NCI-H1436 (cell line): ENCODE measurements around the gene RHOV.

Experiments used
- DNase-seq: peaks from one replicate; lab custom pipeline; 2025; lab: John Stamatoyannopoulos, UW

RHOV gene, protein sequence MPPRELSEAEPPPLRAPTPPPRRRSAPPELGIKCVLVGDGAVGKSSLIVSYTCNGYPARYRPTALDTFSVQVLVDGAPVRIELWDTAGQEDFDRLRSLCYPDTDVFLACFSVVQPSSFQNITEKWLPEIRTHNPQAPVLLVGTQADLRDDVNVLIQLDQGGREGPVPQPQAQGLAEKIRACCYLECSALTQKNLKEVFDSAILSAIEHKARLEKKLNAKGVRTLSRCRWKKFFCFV

DNA sequence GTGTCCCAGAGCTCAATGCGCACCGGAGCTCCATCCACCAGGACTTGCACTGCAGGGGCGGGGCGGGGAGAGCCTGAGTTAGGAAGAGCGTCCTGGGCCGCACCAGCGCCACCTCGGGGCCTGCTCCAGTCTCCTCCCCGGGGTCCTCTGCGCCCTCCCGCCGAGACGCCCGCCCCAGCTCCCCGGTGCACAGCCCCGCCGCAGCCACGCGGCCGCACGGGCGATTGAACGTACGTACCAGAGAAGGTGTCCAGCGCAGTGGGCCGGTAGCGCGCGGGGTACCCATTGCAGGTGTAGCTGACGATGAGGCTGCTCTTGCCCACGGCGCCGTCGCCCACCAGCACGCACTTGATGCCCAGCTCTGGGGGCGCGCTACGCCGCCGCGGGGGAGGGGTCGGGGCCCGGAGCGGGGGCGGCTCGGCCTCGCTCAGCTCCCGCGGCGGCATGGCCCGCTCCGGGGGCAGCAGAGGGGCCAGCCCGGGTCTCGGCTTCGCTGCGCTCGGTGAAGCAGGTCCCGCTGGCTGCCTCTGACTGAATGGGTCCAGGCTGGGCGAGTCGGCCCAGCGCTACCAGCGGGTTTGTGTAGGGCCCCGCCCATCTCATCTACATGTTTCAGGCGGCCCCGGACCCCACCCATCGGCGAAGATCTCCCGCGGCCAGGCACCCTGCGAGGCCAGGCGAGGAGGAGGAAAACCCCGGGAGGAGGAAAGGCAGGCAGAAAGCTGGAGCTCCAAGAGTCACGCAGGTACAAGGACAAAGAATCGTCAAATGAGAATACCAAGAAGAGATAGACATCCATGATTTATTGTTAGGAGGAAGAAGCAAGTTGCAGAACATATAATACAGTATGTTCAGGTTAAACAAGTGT lies at the start of gene RHOV:
RHOV (minus strand) TSS at position 541 of the 868 bp plus-strand sequence; CDS start at position 446, 95 bp downstream.
- DNase-seq: peak; percentile 72

DNA sequence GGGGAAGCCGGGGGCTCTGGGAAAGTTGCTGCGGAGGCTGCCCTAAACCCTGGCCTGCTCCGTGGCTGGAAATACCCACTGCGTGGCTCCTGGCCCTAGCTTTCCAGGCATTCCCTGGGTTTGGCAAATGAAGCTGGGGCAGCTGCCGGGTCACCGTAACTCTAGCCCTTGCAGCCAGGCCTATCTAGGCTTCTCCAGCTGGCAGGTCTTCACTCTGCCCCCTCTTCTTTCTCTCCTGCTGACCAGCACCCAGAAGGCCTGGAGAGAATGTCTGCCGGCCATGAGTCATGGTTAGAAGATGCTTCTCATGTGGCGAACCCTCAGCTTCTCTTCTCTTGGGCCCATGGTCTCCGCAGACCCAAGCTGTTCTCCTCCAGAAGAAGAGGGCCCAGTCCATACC lies 49.5 kb upstream of the RHOV start:
- DNase-seq: no peak

GRCh38 chr15:40922608-40923005 lies 48.6 kb upstream of the RHOV start:
- DNase-seq: no peak

DNA sequence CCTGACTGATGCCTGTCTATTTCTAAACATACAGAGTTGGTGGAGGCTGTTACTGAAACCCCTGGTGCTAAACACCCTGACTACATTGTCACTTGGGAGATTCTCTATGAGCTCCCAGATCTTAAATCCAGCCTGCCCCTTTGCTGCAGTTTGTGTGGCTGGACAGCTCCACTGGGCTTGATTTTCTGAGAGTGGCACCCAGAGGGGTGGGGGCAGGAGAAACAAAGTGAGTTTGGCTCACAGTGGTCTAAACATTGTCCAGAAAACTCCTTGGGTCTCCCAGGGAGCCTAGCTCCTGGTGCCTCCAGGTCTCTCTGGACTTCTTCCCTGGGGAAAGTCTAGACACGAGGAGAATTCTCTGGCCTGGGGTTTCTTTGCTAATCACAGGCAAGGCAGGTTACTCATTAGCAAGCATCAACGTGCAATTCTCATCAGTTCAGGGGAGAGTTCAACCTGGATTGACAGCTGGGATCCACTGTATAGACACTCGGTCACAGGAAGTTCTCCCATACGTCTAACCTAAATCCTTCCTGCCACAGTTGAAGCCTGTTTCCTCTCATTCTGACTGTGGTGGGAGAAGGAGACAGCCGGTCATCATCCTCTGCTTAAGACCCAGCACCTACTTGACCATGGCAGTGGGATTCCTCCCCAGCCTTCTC lies 48.0 kb upstream of the RHOV start:
- DNase-seq: no peak

DNA sequence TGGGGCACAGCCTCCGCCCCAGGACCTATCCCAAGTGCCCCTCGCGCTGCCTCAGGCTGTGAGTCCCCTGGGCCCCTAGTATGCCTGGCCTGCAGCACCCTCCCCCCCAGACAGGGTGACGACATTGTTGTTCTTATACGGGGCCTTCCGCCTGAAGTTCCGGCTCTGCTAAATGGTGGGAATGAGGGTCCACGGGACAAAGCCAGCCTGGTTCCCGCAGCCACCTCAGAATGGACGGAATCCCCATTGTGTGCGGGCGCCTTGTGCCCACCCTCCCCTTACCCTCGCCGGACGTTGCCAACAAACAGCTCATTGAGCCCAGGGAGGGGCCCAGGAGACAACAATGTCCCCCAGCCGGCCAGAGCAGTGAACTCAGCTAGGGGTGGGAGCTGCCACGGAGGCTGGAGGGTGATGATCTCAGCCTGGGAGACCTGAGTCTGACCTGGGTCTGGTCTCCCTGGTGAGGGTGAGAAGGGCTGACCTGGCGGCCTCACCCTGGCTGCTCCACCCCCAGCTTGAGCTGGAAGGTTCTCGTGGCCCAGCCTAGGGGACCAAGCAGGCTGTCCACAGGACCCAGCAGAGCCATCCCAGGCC lies 44.9 kb upstream of the RHOV start:
- peak; percentile 48 for DNase-seq

- peak; percentile 25 for DNase-seq
These were observed 44.2 kb upstream of the RHOV start for GRCh38 chr15:40918146-40918798.

DNA sequence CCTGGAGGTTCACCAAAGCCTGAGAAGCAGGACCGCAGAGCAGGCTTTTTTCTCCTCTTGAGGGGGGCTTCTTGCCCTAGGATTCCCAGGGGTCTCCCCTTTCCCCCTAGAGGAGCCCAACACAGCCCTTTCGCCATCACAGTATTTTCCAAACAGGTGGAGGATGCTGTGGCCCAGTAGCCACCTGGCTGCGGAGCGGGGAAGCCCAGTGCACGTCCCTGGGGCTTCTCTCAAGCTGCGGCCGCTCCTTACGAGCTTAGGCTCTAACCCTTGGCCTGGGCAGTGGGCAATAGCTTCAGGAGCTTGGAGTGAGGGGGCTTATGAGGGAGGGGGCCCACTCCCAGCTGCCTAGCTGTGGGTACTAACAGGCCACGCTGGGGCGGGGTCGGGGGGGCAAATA lies 43.6 kb upstream of the RHOV start:
- DNase-seq: no peak

- no peak for DNase-seq
These were observed 41.6 kb upstream of the RHOV start for GRCh38 chr15:40915679-40916078.

DNA sequence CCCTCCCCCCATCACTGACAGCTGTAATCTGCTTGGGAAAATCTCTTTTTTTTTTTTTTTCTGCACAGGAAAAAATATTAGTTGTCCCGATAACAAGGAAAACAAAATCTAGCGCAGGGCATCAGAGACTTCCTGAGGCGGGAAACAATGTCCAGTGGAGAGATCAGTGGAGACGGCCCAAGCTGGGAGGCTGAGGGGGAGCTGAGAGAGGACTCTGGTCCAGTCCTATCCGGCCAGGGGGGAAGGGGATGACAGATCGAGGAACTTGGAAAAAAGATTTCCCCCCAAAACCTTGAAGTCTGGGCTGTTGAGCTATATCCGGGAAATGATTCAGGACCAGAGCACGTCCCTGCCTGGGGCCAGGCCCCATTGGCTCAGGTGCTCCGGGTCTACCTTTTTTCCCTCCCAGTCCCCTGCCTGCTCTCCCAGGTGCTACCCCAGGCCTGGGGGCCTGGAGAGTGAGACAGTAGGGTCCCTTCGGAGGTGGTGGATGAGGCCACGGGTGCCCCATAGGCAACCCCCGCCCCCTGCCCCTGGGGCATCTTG lies 41.2 kb upstream of the RHOV start:
- DNase-seq: no peak

GRCh38 chr15:40914486-40914885 lies 40.5 kb upstream of the RHOV start:
- no peak for DNase-seq

GRCh38 chr15:40914013-40914412 lies 40.0 kb upstream of the RHOV start:
- DNase-seq: no peak

GRCh38 chr15:40912478-40912877 lies 38.4 kb upstream of the RHOV start:
- no peak for DNase-seq

DNA sequence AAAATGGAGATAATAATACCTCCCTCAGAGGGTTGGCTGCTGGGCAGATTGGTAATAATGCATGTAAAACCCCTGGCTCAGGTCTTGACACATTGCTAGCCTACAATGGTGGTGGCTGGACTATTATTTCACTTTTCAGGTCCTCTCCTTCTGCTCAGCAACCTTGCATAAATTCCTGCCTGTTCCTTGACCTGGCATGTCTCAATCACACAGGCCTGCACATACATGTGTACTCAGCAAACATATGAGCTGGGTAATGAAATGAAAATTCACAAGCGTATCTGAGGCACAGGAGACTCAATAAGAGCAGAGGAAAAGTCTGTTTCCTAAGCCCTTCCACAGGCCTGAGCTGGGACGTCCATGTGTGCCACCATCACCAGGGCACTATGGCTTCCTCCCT lies 37.7 kb upstream of the RHOV start:
- DNase-seq: no peak

DNA sequence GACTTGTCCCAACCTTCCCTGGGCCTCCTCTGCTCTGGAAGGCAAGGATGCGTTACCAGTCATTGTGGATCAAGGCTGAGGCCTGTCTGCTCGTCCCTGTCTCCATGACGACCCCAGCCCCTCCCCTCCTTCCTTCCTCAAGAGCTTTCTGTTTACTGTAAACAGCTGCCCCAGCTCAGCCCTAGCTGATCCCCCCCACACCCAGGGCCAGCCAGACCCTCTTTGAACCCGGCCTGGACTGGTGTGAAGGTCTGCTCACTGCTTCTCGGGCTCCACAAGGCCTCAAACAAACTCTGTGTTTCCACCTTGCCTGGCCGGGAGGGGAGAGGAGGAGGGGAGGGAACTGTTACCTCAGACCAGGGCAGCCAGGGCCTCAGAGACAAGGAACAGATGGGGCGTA lies 37.1 kb upstream of the RHOV start:
- DNase-seq: peak; percentile 6

DNA sequence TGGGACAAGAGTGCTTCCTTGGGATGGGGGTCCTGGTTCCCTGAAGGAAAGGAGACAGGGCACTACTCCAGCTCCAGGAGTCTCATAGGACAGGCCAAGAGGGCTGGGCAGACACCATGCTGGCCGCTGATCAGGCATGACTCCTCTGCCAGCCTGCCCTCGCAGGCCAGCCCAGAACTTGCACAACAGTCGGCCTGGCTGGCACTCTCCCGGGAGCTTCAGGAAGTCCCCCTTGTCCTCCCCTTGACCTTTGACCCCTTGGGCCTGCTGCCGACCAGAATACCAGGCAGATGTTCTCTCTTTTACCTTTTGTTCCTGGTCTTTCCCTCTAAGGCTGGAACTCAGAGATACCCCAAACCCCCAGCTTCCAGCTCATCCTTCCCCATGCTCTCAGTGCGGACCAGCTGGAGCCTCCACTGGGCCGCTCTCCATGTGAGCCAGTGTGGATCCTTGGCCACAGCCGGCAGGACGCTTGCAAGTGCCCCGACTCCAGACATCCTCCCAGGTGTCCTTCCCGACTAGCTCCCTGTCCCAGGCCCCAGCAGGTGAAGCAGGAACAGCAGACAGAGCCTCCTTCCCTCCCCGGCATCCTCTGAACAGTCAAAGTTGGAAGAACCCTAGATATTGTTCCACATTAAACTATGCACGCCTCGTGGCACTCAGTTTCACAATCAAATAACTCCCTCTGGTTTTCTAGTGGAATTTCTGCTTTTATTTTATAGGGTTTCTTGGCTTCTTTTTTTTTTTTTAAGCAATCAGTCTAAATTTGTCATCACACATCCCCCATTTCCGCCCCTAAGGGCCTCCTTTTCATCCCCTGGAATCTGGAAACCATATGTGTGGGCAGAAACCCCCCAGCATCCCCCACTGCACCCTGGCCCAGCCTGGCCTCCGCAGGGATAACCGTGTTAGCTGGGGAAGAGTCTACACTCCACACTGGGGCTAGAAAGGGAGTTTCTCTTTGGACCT lies 35.9 kb upstream of the RHOV start:
- DNase-seq: no peak

GRCh38 chr15:40908095-40908494 lies 34.1 kb upstream of the RHOV start:
- DNase-seq: no peak

DNA sequence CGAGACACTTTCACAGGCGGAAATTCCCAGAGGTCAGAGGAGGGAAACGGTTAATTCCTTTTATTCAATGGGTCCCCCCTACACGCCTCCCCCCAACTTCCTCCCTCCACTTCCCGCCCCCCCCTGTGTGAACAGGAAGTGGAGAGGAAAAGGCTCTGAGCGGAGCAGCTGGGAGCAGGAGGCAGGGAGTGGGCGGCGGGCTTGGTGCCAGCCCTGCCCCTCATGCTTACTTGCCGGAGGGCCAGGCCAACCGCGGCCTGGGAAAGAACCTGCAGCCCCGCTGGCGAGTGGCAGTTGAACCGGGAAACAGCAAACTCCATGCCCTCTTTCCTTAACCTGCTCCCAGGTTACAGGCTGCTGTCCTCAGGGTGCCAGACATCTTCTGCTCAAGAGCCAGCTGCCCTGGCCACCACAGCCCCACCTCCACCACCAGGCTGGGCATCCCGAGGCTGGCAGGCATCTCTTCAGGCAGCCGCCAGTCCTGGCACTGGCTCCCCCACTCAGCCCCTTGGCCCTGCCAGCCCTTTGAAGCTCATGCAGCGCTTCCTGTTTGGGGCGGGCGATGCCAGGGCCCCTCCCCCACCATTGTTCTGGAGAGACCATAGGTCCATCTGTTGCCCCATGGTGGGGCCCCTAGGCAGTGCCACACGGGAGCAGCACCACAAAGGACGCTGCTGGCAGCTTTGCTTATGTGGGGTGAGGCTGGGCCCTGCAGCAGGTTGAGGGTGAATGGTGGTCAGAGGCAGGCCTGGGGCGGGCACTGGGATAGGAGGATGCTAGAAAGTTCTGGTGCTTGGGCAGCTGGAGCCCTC lies 33.2 kb upstream of the RHOV start:
- DNase-seq: peak; percentile 23

DNA sequence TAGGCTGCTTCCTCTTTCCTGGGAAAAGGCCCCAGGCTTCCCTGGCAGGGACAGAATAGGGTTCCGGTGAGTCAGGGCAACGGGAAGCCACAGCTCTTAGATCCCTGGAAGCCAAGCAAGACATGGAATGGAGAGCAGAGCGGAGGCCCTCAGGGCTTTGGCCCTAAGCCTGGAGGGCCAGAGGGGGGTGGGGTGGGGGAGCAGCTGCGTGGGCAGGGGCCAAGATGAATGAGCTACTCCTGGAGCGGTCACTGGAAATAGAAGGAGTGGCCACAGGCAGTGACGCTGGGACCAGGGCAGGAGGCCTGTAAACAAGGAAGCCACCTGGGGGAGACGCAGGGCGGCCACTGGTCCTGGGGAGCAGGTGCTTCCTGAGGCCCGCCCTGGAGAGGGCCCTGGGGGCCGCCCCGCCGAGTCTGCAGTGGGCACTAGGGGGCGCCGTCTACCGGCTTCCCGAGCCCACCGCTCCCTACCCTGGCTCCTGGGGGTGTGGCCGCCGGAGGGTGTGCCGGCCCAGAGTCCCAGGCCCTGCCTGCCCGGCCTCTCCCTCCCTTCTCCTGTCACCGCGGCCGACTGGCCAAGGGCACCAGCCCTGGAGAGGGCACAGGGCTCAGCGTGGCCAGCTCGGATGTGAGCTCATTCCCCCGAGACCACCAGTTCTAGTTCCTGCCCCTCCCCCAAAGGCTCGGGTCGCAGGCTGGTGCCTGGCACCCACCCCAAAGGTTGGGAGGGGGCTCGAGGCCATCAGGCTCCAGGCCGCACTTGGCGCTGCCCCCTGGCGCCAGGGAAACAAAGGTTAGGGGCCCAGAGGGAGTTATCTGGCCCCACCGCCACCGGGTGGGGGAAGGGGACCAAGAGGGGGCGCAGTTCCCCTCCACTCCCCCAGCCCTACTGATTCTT lies 32.3 kb upstream of the RHOV start:
- DNase-seq: peak; percentile 84
